Measurements from ENCODE around the gene ANO1.
"Not testable (repeated sequence)": the region's sequence is repeated elsewhere in the genome, so short reads cannot be mapped to it uniquely, and the experiment has no call there.

ANO1 gene

GRCh38 chr11:70194792-70195791 is 117.0 kb downstream of the ANO1 start:
- DNase-seq = no peak

GRCh38 chr11:70200212-70200844 is 122.2 kb downstream of the ANO1 start:
- DNase-seq = no peak

GRCh38 chr11:70201047-70201446 is 122.9 kb downstream of the ANO1 start:
- not testable (repeated sequence) for DNase-seq

- DNase-seq = no peak
Measured at GRCh38 chr11:70201882-70202861, 124.1 kb downstream of the ANO1 start.

- DNase-seq = peak; percentile 86
Measured at GRCh38 chr11:70202920-70203750, 125.0 kb downstream of the ANO1 start, which contains the start of gene FADD. TSS of gene FADD (plus strand) at chr11:70203296. CDS start at chr11:70203460, 164 bp downstream.

- DNase-seq = peak; percentile 82
Measured at GRCh38 chr11:70203751-70204465, 125.8 kb downstream of the ANO1 start.

- no peak for DNase-seq
Measured at GRCh38 chr11:70204466-70204799, 126.3 kb downstream of the ANO1 start.

- DNase-seq = no peak
Measured at GRCh38 chr11:70205049-70205725, 127.1 kb downstream of the ANO1 start.

- no peak for DNase-seq
Measured at GRCh38 chr11:70205766-70206165, 127.6 kb downstream of the ANO1 start.

GRCh38 chr11:70206226-70206981 is 128.3 kb downstream of the ANO1 start:
- no peak for DNase-seq

GRCh38 chr11:70206982-70207376 is 128.9 kb downstream of the ANO1 start:
- no peak for DNase-seq

GRCh38 chr11:70207531-70208131 is 129.5 kb downstream of the ANO1 start:
- no peak for DNase-seq

GRCh38 chr11:70209391-70209912 is 131.3 kb downstream of the ANO1 start:
- DNase-seq = no peak

- no peak for DNase-seq
Measured at GRCh38 chr11:70210051-70210501, 132.0 kb downstream of the ANO1 start.

GRCh38 chr11:70210530-70210929 is 132.4 kb downstream of the ANO1 start:
- no peak for DNase-seq

- no peak for DNase-seq
Measured at GRCh38 chr11:70212227-70212811, 134.2 kb downstream of the ANO1 start.

GRCh38 chr11:70217388-70217787 is 139.3 kb downstream of the ANO1 start:
- DNase-seq = not testable (repeated sequence)

- not testable (repeated sequence) for DNase-seq
Measured at GRCh38 chr11:70218076-70218475, 140.0 kb downstream of the ANO1 start.

GRCh38 chr11:70220136-70220535 is 142.0 kb downstream of the ANO1 start:
- DNase-seq = no peak

All from activated CD4-positive, alpha-beta T cell treated with anti-CD3 and anti-CD28 coated beads for 1 hour (primary cell).